GM21825 (cell line): ENCODE results near the gene KCNJ1.

Experiments
- ATAC-seq: cut with Tn5 transposase; IDR thresholded peaks from one replicate; pipeline ENCODE4 v1.9.1; 2021; ENCODE audit warnings: mild to moderate bottlenecking, moderate library complexity; ENCODE audit not compliant: unreplicated experiment

KCNJ1 gene

DNA sequence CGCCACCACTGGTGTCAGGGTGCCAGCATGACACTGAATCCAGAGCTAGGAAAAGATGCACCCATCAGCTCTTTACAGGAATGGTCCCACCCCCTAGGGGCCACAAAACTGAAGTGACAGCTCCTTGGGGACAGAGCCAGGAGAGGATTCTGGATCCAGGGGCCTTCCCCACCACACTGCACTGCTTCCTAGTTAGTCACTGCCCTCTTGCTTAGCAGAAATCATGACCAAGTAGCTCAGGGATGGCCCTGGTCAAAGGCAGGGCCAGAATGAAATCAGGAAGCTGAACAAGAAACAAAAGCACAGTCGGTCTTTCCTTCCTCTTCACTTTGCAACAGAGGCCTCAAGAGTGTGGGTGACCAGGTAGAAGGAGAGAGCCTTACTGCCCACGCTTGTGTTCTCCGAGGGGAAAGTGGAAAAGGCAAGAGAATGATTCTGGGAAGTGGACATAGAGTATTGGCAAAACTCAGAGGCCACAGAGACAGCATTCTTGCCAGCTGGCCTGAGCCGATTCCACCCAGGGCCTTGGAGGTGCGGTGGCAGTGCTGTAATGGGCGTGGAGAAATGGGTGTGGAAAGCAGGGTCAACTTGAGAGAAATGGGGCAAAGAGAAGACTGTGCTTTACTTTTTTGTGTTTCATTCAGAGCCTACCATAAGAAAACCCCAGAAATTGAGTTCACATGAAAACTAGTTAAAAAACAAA is 39.8 kb downstream of the KCNJ1 start:
- no peak for ATAC-seq

DNA sequence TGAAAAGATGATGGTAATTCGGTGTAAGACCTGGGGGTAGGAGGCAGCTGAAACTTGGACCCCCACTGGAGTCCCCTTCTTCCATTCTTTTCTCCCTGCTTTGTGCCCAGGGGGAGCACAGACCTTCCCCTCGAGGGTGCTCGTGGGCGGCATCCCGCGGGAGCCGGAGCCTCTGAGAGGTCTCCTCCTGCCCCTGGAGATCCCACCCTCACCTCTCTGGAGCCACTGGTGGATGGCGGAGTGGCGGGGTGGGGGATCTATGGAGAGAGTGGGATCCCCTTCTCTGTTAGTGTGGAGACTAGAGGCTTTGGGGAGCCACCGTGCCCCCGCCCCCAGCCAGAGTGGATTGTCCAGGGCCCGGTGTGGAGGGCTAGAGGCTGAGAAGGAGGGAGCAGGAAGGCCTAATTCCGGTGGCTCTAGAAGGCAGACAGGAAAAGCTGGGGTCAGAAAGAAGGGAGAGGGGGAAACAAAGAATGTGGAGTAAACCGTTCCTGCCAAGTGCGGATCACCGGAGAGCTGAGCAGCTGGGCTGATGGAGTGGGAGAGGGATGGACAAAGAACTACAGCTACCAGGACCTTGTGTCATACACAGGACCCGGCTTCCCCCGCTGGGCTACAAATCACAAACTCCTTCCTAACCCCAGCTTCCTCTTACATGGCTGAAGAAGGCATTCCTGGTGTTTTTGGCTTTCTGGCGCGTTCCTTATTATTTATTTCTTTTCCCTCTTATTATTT is 41.9 kb downstream of the KCNJ1 start:
- no peak for ATAC-seq

DNA sequence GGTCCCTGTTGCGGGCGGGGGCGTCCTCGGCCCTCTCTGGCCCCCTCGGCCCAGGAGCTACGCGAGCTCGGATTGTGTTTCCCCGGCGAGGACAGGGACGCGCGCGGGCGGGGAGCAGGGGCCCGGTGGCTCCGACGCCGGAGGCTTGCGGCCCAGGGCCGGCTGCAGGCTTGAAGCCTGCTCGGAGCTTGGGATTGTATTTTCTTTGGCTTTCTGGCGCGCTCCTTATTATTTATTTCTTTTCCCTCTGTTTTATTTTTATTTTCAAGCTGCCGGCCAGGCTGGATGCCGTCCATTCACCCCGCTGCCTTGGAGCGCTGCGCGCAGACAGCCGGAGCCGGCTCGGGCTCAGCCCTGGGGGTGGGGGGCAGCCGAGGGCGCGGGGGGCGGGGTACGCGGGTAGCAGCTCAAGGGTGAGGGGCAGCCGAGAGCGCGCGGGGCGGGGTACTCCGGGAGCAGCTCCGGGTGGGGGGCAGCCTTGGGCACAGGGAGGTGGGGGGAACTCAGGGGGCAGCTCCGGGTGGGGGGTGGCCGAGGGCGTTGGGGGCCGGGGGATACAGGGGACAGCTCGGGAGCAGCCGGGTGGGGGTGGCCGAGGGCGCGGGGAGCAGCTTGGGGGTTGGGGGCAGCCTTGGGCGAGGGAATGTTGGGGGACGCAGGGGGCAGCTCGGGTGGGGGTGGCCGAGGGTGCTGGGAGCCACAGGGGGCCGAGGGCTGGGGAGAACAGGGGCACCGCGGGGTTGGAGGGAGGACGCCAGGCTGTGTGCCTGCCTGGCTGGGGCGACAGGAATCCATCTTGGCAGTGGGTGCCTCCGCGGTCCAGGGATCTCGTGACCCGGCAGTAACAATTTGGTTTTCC is 42.7 kb downstream of the KCNJ1 start:
- no peak for ATAC-seq

DNA sequence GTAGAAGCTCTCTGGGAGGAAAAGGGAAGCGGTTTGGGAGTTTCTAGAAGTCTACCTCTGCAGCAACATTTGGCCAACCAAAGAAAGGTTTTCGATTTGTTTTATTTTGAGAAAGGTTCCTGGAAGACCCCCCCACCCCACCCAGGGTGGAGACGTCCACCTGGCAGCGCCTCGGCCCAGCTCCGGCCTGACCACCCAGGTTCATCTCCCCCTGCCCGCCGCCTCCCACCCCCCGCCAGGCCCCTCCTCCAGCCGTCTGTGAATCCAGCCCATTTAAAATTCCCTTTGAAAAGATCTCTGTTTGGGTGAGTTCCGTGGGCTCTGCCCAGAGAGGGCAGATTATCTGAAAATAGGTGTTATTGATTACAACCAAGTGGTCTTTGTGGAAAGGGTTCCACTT is 43.3 kb downstream of the KCNJ1 start:
- ATAC-seq = no peak

DNA sequence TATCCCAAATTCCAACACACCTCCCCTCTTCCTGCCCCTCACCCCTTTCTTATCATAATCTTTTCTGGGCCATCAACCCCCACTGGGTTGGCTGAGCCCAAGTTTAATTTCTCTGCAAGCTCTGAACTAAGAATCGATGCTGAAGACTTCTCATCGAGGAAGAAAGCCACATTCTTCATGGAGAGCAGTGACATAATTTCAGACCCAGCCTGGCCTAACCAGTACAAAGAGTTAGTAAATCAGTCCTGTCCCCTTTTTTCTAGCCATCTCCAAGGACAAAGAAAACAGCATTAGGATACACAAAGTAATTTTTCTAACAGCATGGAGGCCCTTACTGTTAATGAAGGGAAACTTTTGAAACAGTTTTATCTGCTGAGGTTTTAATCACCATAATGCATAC is 45.0 kb downstream of the KCNJ1 start:
- ATAC-seq = no peak

DNA sequence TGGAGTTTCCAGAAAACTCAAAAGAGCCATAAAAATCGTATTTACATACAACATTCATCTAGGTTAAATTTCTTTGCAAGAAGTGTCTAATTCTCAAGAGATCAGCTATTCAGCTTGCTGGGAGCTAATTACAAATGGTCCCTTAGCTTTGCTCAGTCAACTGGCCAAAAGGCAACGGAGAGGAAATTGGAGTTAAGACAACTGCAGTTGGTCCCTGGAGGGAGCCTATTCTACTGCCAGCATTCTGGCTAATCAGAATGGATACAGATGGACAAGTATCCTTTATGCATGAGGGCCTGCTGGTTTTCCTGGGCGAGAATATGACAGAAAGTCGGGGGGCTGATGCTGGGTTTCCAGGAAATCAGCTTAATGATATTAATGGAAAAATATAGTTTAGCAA is 45.5 kb downstream of the KCNJ1 start:
- ATAC-seq = no peak

DNA sequence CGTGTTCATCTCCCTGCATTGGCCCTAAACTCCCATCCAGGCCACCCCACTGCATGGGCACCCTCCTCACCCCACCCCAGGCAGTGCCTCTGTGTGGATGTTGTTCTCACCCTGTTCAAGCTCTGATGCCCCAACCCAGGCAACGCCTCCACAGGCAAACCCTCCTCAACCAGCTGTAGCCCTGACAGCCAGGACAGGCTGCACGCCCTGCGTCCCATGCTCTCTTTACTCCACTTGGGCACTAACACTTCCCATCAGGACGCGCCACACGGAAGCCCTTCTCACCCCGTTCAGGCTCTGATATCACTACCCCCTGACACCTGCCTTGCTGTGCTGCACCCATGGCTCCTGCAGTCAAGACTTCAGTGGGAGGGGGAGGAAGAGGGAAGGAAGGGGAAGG is 47.9 kb downstream of the KCNJ1 start:
- no peak for ATAC-seq

DNA sequence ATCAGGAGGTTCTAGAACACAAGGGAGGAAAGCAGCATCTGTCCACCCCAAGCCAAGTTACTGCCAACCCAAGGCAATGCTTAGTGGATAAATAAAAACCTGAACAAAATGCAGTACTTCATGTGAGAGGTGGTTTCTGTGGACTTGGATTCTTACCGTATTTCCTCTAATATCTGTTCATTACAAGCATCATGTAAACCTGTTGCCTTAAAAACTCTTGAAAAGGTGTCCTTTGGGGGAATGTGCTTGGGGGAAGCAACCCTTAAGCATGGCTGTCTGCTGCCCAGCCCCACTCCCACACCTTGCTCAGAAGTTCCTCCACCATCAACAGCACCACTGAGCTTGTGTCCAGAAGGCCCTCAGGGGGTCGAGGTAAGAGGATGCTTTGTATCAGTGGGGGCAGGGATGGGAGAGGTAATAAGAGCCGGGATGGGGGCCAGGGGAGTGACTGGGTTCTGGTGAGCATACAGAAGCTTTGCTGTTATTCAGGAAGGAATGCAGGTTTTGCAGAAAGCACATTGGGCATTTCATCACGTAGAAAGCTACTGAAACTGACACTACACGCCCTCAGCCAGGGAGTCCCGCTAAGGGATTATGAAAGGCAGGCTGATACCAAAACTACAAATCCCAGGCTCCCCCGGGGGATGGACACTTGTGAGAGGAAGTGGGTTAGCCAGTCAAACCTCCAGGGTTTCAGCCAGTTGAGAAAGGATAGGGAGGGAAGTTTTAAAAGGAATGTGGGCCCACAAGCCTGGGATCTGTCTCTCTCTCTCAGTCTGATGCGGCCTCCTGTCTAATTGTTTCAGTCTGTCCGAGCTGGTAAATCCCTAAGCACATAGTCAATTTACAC is 52.0 kb downstream of the KCNJ1 start:
- ATAC-seq = no peak

DNA sequence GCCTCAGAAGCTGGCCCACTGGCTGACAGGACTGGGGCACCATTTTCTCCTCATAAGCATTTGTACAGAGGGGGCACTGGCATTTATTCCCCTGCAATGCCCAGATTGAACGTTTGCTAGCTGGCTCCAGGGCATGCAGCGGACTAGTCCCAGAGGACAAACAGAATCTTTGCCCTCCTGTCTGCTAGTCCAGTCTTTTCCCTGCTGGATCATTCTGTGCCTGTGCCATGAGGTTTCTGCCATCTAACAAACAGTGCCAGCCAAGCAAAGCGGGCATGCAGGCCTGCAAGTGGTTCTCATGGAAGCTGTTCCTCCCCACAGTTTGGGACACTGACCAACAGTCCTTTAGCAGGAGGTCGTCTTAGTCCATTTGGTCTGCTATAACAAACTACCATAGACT is 53.4 kb downstream of the KCNJ1 start:
- ATAC-seq = no peak

DNA sequence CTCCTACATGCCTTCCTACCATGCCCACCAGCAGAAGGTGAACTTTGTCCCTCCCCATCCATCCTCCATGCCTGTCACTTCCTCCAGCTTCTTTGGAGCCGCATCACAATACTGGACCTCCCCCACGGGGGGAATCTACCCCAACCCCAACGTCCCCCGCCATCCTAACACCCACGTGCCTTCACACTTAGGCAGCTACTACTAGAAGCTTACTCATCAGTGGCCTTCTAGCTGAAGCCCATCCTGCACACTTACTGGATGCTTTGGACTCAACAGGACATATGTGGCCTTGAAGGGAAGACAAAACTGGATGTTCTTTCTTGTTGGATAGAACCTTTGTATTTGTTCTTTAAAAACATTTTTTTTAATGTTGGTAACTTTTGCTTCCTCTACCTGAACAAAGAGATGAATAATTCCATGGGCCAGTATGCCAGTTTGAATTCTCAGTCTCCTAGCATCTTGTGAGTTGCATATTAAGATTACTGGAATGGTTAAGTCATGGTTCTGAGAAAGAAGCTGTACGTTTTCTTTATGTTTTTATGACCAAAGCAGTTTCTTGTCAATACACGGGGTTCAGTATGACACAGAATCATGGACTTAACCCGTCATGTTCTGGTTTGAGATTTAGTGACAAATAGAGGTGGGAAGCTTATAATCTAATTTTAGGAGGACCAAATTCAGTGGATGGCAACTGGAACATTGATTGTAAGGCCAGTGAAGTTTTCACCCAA is 56.1 kb downstream of the KCNJ1 start:
- no peak for ATAC-seq

DNA sequence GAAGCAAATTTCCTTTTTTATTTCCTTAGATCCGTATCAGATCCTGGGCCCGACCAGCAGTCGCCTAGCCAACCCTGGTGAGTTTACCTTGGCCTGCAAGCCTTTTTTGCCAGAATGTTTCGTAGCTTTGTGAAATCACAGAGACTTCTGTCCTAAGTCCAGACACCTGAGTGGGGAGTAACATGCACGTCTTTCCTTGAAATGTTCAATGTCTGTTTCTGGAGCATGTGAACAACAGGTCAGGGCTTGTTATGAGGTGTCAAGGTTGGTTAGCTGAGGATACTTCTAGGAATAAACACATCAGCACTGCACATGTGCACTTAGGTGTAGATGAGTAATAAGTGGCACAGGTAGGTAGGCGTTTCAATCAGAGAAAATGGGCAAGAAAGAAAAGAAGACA is 58.0 kb downstream of the KCNJ1 start:
- ATAC-seq = no peak

DNA sequence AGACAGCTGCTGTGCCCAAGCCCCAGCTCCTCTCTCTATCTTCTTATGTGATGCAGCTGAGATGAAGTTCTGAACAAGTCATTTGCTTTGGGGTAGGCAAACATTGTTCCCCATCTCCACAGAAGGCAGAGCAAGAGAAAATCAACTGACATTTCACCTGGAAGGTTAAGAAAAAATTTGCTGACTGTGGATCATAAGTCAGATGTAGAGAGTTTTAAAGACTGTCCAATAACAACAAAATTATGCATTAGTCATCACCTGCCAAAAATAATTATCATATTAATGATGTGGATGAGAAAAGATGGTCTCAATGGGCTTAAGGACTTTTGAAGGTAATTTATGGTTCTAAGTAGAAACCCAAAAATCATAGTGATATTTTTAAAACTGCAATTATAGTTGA is 59.2 kb downstream of the KCNJ1 start:
- ATAC-seq = no peak

DNA sequence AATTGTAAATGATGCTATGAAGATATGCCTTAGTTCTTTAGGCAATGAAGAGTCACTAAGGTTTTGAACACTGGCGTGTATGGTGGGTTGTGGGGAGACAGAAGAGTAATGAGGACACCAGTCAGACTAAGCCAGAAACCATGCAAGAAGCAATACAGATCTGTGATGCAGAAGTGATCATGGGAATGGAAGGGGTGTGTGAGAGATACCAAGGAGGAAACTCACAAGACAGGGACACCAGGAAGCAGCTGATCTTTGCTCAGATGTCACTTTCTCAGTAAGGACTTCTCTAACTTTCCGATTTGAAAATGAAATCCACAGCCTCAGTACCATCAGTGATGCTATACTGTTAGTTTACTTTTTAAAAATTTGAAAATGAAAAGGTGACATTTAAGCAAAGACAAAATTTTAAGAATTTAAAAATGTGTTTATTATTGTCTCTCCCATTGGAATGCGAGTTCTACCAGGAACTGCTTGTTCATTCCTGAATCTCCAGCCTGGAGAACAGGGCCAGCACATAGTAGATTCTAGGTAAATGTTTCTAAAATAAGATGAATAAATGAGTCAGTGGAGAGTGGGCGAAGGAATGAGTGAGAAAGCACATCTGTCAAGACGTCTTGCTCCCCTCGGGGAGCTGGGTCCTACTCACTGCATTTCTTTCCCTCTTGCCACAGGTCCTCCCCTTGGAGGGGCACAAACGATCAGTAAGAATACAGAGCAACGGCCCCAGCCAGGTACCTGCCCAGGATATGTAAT is 60.4 kb downstream of the KCNJ1 start:
- no peak for ATAC-seq

DNA sequence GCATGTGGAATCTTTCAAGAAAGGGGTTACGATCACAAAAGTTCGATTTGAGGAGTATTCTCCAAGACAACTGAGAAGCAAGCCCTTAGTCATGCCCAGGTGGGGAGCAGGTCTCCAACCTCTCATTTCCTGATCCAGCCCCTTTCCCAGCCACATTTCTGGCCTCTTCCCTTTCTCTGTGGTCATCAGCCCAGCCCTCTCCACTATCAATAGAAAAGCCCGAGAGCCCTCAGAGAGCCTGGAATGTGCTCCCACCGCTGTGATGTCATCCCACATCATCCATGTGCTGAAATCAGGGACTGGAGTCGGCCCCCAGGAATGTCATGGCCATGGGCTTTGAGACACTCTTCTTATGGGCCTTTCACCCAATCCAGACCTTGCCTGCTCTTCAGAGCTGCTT is 62.6 kb downstream of the KCNJ1 start:
- no peak for ATAC-seq

DNA sequence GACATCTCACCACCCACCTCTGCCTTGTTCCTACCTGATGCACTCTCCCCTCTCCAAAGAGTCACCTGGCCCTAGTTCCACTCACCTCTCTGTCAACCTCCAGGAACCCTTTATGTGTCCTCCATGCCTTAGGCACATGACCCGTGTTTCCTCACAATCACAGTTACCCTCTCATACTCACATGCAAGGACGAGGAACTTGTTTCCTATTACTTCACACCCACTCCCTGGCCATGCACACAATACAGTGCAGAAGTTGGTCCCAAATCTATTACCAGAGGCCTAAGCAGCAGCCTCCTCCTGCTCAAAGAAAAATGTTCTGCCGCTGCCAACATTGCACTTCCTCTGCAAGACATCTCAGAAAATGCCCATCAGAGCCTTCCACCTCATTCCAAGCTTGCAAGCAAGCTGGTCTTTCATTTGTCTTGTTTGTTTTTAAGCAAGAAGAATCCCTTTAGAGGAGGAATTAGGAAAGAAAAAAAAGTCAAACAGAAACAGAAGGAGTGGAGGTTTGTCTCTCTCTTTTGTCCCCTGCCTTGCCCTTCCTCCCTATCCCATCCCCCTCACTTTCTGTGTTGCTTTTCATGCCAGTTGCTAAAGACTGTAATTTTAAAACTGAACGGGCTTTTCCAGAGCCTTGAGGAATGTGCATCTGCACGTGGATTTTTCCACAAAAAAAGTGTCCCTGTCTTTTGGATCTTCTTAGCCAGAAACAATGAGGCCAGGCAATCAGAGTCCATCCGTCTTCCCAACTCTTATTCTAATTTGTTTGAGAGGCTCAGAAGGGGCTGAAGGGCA is 63.4 kb downstream of the KCNJ1 start:
- no peak for ATAC-seq

DNA sequence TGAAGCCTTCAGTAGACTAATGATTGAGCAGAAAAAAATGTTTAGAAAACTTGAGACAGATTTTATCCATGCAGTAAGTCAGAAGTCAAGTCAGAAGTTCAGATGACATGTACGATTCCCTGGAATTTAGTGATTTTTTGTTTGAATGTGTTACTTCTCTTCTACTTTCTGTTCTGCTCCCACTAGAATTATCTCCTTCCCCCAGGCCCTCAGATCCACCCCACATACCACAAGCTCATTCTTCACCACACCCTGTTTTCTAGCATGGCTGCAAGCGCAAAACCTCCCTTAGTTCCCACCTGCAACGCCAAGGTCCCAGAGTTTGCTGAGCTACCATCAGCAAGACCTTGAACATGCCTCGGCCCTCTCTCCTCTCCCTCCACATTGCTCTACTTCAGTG is 64.1 kb downstream of the KCNJ1 start:
- no peak for ATAC-seq

DNA sequence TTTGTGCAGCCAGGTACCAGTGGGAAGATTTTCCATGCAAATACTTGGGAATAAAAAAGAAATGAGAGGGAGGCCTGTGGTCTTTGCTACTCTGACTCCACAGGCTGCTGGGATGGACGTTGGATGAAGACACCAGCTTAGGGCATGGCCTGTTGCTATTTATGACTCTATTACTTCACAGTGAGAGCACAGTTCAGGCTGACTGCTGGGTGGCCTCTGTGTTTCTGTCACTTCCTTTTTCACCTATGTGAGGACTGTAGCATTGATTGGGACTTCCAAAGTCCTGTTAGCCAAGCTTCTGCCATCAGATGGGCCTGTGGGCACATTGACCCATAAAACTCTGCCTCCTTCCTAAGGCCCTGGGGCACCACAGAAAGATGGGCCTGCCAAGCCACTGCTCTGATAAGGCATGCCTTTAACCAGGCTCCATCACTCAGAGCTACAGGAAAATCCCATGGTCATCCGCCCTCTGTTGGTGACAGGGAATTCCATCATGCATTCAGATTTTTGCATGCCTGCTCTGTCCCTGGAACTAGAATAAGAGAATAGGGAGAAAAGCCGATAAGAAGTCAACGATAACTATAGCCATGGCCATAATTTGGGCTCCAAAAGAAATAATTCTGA is 64.6 kb downstream of the KCNJ1 start:
- ATAC-seq = no peak

DNA sequence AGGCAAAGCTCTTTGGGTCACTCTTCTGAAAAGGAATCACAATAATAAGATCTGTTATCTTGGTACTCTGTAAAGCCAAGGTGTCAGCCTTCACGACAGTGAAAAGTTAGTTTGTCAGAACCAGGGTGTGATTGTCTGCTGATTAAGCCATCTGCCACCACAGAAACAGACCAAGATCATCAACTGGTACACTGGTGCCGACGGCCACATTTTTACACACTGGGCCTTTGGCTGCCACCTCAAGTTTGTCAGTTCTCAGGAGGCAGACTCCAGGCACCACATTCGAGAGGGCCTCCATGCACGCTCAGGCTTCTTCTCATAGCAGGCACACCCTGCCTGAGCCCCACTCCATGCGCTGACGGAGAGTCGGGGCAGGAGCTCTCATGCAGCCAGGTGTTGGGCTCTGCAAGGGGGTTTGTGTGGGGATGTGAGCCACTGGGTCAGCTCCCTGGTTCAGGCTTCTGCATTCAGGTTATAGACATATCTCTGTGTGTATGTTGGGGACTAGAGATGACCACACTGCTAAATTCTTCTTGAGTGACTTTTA is 66.2 kb downstream of the KCNJ1 start:
- no peak for ATAC-seq
